ENCODE measurements around the gene ZMYND11. TPM values are rescaled to one million over a fixed set of nuclear protein-coding genes. Genes with fewer than 3 reads are reported as not detected.

ZMYND11 gene
- total and polyA plus RNA-seq, 2 donors (not counting 1 experiment from before 2014, with no cell fraction given), result 17.3 to 50.1 TPM

- H3K79me2 ChIP-seq (ENCODE audit: control insufficient read depth, insufficient read depth, low read length), result peaks cover 6% of the 10 kb centered on the region
- ATAC-seq (ENCODE audit: low read depth) (no peak), DNase-seq (no peak)
- H3K36me3 ChIP-seq (replicated peaks in 1 of 2; ENCODE audit: control extremely low read depth in 1 of 2, control insufficient read depth in 1 of 2, extremely low read depth in 1 of 2, insufficient read depth in 2 of 2, low read length in 1 of 2), result no peaks in the 10 kb centered on the region
- H3K4me1 ChIP-seq (ENCODE audit: control insufficient read depth in 2 of 2, insufficient read depth in 2 of 2, low read length in 2 of 2), result no peaks in the 10 kb centered on the region
- no peak overlapping the region for H3K4me2 ChIP-seq (replicated peaks; ENCODE audit: low read depth, low read length, poor library complexity, severe bottlenecking)
- WGBS (ENCODE audit: insufficient coverage), result 100% methylated on average over 2 of the region's 4 CpGs
- H3K27me3 Mint-ChIP-seq, result no peaks in the 10 kb centered on the region
- H3K9ac ChIP-seq (ENCODE audit: low read length), result no peak overlapping the region
- H3K27ac ChIP-seq (ENCODE audit: low read length in 2 of 2), result no peak overlapping the region
- no peaks in the 10 kb centered on the region for H3K4me1 Mint-ChIP-seq
- no peaks in the 10 kb centered on the region for H3K9me3 Mint-ChIP-seq (ENCODE audit: insufficient read depth)
- no peak overlapping the region for H3K4me3 Mint-ChIP-seq
- H2AFZ ChIP-seq (ENCODE audit: insufficient read depth, low read depth, low read length, poor library complexity, severe bottlenecking), result no peak overlapping the region
- peaks cover 6% of the 10 kb centered on the region for H4K20me1 ChIP-seq (ENCODE audit: control insufficient read depth, insufficient read depth, low read length, poor library complexity, severe bottlenecking)
- H3K4me3 ChIP-seq (ENCODE audit: control extremely low read depth in 1 of 5, extremely low read depth in 1 of 5, insufficient read depth in 1 of 5, low read depth in 2 of 5, low read length in 4 of 5), result no peak overlapping the region
- intact Hi-C loops (cut with micrococcal nuclease), result no loop called here
- no peaks in the 10 kb centered on the region for H3K27me3 ChIP-seq (replicated peaks in 1 of 4; ENCODE audit: control extremely low read depth in 1 of 4, control insufficient read depth in 3 of 4, insufficient read depth in 4 of 4, low read length in 3 of 4)
- ChIA-PET POLR2A (no interaction called here), CTCF (no interaction called here)
- H3K27ac Mint-ChIP-seq, result no peak overlapping the region
- no peaks in the 10 kb centered on the region for H3K9me3 ChIP-seq (ENCODE audit: control extremely low read depth in 1 of 3, control insufficient read depth in 2 of 3, insufficient read depth in 1 of 3, low read length in 2 of 3)
- TF ChIP-seq EZH2 (IDR thresholded peaks at IDR 0.05; ENCODE audit: borderline replicate concordance, insufficient read depth, low read depth, low read length, poor library complexity, severe bottlenecking) (no peak), CTCF (IDR thresholded peaks at IDR 0.05) (no peak)
Observed at GRCh38 chr10:173741-174140, 38.5 kb downstream of the ZMYND11 start.

- H3K4me3 Mint-ChIP-seq, result no peak overlapping the region
- no peak overlapping the region for H3K27ac Mint-ChIP-seq
- H3K9me3 Mint-ChIP-seq (ENCODE audit: insufficient read depth), result no peaks in the 10 kb centered on the region
- DNase-seq, result no peak
- ChIA-PET POLR2A (no interaction called here), CTCF (no interaction called here)
- TF ChIP-seq EZH2 (IDR thresholded peaks at IDR 0.05; ENCODE audit: borderline replicate concordance, insufficient read depth, low read depth, low read length, poor library complexity, severe bottlenecking) (no peak), CTCF (IDR thresholded peaks at IDR 0.05) (no peak)
- H4K20me1 ChIP-seq (ENCODE audit: control insufficient read depth, insufficient read depth, low read length, poor library complexity, severe bottlenecking), result no peaks in the 10 kb centered on the region
- no peak overlapping the region for H3K27ac ChIP-seq (ENCODE audit: low read length in 2 of 2)
- no peaks in the 10 kb centered on the region for H3K27me3 ChIP-seq (replicated peaks in 1 of 4; ENCODE audit: control extremely low read depth in 1 of 4, control insufficient read depth in 3 of 4, insufficient read depth in 4 of 4, low read length in 3 of 4)
- no peak overlapping the region for H3K4me2 ChIP-seq (replicated peaks; ENCODE audit: low read depth, low read length, poor library complexity, severe bottlenecking)
- no peak for ATAC-seq (ENCODE audit: low read depth)
- H3K4me1 ChIP-seq (ENCODE audit: control insufficient read depth in 2 of 2, insufficient read depth in 2 of 2, low read length in 2 of 2), result no peaks in the 10 kb centered on the region
- no peak overlapping the region for H3K4me3 ChIP-seq (ENCODE audit: control extremely low read depth in 1 of 5, extremely low read depth in 1 of 5, insufficient read depth in 1 of 5, low read depth in 2 of 5, low read length in 4 of 5)
- no peaks in the 10 kb centered on the region for H3K4me1 Mint-ChIP-seq
- H3K36me3 ChIP-seq (replicated peaks in 1 of 2; ENCODE audit: control extremely low read depth in 1 of 2, control insufficient read depth in 1 of 2, extremely low read depth in 1 of 2, insufficient read depth in 2 of 2, low read length in 1 of 2), result peaks cover 0 to 6% of the 10 kb centered on the region in 2 experiments
- H3K9me3 ChIP-seq (ENCODE audit: control extremely low read depth in 1 of 3, control insufficient read depth in 2 of 3, insufficient read depth in 1 of 3, low read length in 2 of 3), result no peaks in the 10 kb centered on the region
- H3K27me3 Mint-ChIP-seq, result no peaks in the 10 kb centered on the region
- no peak overlapping the region for H2AFZ ChIP-seq (ENCODE audit: insufficient read depth, low read depth, low read length, poor library complexity, severe bottlenecking)
- no peaks in the 10 kb centered on the region for H3K79me2 ChIP-seq (ENCODE audit: control insufficient read depth, insufficient read depth, low read length)
- H3K9ac ChIP-seq (ENCODE audit: low read length), result no peak overlapping the region
- intact Hi-C loops (cut with micrococcal nuclease), result no loop called here
Observed at GRCh38 chr10:176677-177076, 41.4 kb downstream of the ZMYND11 start.
